Lung microvascular endothelial cell (primary cell): ENCODE results near the gene E2F2. TPM values are rescaled to one million over a fixed set of nuclear protein-coding genes. Genes with fewer than 3 reads are reported as not detected.

ENCODE experiments used
- DNase-seq, 2 donors: peaks; one replicate each; pipeline versions ENCODE4 v3.0.0 to v3.0.0-alpha.2; 2010; ENCODE audit warnings: low read depth in 2 of 2
- total RNA-seq: library from RNA; depleted of rRNA; stranded (reverse); fragments of >200 nt; gene quantifications from 2 replicates; pipeline ENCODE4 v1.2.1, GENCODE V29; 2014

Gene E2F2
- total RNA-seq, 1 donor from 2014 or later, result 0.40 TPM

DNA sequence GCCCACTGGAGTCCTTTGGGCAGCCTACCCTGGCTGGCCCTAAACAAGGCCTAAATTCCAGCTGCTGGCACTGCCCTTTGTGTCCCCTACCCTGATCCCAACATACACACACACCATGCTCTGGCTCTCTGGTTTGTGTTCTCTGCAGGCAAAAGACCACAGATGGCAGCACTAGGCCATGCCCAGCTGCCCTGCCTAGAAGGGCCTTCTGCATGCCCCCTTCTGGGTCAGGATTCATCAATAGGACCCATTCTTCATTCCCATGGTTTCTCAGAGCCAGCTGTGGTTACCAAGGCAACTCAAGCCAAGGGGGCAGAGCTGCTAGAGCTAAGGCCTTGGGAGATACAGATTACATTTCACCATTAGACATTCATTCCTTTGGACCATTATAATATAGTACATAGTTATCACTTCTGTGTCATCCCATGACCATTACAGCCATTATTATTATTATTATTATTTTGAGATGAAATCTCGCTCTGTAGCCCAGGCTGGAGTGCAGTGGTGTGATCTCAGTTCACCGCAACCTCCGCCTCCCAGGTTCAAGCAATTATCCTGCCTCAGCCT is 64.5 kb downstream of the E2F2 start:
- no peak for DNase-seq

DNA sequence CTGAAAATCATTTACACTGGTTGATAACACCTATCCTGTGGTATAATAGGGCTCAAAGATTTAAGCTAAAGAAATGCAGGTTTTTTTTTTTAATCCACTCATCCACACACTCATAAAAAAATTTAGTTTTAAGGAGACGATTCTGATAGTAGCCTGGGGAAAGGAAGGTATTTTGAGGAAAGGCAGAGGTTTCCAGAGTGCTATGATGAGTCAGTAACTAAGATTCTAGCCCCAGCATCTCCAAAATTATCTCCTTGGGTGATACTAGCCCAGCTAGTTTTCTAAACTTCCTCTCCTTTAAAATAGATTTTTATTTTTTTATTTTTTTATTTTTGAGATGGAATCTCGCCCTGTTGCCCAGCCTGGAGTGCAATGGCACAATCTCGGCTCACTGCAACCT is 67.7 kb downstream of the E2F2 start:
- DNase-seq, result no peak

DNA sequence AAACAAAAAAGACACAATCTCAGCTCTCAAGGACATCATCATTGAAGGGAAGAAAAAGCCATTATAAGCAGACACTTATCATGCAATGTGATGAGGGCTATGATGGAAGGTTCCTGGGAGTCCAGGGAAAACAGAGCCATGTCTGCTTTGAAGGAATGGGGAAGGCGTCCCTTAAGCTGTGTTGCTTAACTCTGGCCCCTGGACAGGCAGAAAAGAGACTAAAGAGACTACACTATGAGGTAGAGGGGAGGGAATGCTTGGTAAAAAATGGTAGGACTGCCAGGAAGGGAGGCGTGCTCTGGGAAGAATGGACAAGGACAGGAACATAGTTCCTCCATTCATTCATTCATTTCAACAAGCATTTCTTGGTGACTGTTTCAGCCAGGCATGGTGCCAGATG is 68.3 kb downstream of the E2F2 start:
- DNase-seq, result no peak

DNA sequence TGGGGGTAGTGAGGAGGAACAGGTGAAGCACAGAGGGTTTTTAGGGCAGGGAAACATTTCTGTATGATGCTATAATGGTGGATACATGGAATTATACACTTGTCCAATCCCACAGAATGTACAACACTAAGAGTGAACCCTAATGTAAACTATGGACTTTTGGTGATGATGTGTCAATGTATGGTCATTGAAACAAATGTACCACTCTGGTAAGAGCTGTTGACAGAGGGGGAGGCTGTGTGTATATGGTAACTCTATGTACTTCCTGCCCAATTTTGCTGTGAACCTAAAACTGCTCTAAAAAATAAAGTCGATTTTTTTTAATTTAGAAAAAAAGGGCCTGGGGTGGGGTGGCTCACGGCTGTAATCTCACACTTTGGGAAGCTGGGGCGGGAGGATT is 70.0 kb downstream of the E2F2 start:
- no peak for DNase-seq

DNA sequence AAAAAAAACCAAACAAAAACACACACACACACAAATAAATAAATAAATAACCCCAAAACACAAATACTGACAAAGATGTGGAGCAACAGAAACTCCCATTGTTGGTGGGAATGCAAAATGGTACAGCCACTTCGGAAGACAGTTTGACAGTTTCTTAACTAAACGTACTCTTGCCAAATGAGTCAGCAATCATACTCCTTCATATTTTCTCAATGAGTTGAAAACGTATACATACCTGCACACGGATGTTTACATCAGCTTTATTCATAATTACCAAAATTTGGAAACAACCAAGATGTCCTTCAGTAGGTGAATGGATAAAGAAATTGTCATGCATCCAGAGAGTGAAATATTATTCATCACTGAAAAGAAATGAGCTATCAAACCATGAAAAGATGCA is 70.5 kb downstream of the E2F2 start:
- no peak for DNase-seq

DNA sequence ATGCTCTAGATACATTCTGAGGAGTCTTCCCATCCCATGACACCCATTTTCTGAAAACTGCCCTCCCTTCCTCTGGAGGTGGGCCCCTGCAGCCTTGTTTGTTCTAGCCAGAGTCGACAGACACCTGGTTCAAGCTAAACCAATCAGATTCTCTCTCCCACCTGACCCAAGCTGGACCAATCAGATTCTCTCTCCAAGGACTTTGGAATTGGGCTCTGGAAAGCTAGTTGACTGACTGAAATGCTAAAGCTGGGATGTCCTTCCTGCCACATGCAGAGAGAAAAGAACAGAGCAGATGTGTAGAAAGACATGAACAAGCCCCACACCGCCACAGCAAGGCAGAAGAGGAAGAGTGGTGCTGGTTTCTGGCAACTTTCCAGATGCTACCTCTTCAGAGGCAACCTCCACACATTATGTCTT is 71.7 kb downstream of the E2F2 start:
- DNase-seq, result no peak

Other genes with a start within 250 kb of the E2F2 start
- gene HNRNPR, start 186.9 kb downstream of the E2F2 start, total RNA-seq, result 53.6 and 55.1 TPM in 2 replicates
- 14.1 and 17.7 TPM in 2 replicates for gene ZNF436, start 161.4 kb downstream of the E2F2 start, total RNA-seq
- 0.20 and 0.22 TPM in 2 replicates for gene TCEA3, start 106.5 kb downstream of the E2F2 start, total RNA-seq
- 3.4 and 5.4 TPM in 2 replicates for gene ASAP3, start 47.1 kb downstream of the E2F2 start, total RNA-seq
- 479 and 520 TPM in 2 replicates for gene ID3, start 28.3 kb upstream of the E2F2 start, total RNA-seq
- 1,249 and 1,276 TPM in 2 replicates for gene RPL11, start 160.6 kb upstream of the E2F2 start, total RNA-seq
- 13.9 and 22.2 TPM in 2 replicates for gene ELOA, start 212.2 kb upstream of the E2F2 start, total RNA-seq
- 24.6 and 29.0 TPM in 2 replicates for gene PITHD1, start 247.2 kb upstream of the E2F2 start, total RNA-seq